HG03575 (cell line): ENCODE data around the gene STYXL1.
"Not testable (repeated sequence)": the region's sequence is repeated elsewhere in the genome, so short reads cannot be mapped to it uniquely, and the experiment has no call there.

ENCODE experiments used
- ATAC-seq: cut with Tn5 transposase; IDR thresholded peaks from one replicate; pipeline ENCODE4 v1.9.1; 2021; ENCODE audit not compliant: unreplicated experiment, insufficient number of reproducible peaks, low FRiP score; ENCODE audit errors: extremely low read depth

Gene STYXL1, protein sequence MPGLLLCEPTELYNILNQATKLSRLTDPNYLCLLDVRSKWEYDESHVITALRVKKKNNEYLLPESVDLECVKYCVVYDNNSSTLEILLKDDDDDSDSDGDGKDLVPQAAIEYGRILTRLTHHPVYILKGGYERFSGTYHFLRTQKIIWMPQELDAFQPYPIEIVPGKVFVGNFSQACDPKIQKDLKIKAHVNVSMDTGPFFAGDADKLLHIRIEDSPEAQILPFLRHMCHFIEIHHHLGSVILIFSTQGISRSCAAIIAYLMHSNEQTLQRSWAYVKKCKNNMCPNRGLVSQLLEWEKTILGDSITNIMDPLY

DNA sequence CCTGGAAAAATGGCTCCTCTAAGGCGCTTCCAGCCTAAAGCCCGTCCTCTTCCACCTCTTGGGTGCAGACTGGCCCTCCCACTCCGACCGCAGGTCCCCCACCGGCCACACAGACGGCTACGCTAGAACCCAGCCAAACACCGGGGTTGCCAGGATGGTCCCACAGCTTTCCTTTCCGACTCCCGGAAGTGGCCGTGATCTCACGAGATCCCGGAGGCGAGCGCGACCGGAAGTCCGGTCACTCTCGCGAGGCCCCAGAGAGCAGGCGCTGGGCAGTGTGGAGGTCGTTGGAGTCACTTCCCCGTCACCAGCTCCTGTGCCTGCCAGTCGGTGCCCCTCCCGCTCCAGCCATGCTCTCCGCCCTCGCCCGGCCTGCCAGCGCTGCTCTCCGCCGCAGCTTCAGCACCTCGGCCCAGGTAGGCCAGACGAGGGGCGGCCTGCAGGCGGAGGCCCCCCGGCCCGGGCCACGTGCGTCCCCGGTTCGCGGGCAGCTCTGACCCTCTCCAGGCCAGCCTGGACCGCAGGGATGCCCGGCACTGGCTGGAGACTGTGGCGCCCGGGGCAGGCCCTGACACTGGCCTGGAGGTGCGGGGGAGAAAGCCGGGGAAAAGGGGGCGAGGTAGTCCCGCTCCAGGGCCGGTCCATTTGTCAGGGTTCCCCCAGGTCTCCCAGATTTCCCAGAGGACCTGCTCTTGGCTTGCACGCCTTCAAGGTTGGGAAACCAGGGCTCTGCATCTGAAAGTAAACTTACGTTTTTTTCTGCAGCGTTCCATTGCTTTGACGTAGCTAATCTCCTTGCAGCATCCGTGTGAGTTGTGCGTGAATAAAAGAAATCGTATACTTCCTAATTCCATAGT, at the start of gene STYXL1, which contains the start of gene MDH2:
TSS of gene STYXL1 (minus strand) at position 190 of the 857 bp plus-strand sequence. CDS start 17,477 bp downstream, outside the sequence.
TSS of gene MDH2 (plus strand) at position 296 of the 857 bp plus-strand sequence. CDS start at position 351, 55 bp downstream.
- peak; percentile 70 for ATAC-seq

DNA sequence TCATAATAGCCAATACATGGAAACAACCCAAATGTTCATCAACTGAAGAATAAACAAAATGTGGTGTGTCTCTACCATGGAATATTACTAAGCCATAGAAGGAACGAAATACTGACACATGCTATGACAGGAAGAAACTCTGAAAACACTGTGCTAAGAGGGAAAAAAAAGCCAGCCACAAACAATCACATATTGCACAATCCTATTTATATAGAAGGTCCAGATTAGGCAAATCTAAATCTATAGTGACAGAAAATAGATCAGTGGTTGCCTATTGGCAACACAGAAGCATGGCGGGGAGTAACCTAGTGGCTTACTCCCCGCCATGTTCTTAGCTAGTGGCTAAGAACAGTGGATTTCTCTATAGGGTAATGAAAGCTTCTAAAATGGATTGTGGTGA, 48.1 kb upstream of the STYXL1 start:
- ATAC-seq, result no peak

DNA sequence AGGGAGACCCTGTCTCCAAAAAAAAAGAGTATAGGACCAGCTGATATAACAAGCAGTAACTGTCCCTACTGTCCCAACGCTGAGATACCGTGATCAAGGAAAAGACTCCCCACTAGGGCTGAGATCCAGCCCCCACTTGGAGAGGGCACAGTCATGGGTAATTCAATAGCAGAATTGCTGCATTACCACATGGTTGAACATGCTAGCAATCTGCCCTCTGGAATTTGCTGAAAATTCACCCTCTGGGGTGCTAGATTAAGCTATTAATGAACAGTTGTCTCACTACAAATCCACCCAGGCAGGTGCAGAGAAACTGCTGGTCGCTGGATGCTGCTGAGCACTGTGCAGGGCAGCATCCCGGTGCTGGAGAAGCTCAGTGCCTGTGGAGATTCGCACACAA, 46.5 kb upstream of the STYXL1 start:
- not testable (repeated sequence) for ATAC-seq

DNA sequence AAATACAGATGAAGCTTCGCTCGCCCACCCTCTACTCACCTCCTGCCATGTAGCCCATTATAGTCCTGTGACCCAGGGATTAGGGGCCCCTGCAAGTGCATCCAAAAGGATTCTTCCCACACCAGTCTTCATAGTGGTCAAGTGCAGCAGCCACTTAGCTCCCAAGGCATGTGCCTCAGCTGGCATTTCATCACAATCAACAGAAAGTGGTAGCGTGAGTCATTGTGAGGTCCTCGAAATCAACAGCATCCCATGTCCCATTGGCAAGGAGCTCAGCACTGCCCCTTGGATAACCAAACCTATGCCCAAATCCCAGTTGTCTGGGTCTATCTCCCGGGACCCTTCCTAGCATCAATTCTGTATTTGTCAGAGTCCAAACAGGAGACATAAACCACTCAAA, 45.7 kb upstream of the STYXL1 start:
- ATAC-seq, result not testable (repeated sequence)

DNA sequence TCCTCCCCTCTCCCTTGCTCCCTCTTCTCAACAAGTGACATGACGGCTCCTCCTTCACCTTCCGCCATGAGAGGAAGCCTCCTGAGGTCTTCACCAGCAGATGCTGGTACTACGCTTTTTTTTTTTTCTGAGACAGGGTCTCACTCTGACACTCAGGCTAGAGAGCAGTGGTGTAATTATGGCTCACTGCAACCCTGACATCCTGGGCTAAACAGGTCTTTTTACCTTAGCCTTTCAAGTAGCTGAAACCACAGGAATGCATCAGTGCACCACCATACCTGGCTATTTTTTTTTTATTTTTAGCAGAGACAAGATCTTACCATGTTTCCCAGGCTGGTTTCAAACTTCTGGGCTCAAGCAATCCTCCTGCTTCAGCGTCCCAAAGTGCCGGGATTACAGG, 43.7 kb upstream of the STYXL1 start:
- ATAC-seq, result no peak

DNA sequence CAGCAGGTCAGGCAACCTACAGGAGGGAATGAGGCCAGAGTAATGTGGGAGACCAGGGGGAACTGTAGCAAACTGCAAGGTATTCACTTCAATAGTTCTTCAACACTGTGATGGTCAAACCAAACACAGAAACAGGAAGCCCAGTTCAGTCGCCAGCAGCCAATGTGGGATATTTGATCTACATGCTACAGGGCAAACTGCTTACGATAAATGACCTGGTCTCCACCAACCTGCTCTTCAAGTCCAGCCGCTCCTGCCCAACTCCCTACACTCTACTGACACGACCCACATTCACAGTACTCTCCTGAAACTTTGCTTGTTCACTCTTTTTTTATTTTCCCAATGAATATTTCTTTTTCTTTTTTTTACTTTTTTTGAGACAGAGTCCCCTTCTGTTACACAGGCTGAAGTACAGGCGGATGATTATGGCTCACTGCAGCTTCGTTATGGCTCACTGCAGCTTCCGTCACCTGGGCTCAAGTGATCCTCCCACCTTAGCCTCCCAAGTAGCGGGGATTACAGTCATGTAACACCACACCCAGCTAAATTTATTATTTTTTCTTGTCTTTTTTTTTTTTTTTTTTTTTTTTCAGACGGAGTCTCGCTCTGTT, 42.2 kb upstream of the STYXL1 start:
- ATAC-seq, result no peak

DNA sequence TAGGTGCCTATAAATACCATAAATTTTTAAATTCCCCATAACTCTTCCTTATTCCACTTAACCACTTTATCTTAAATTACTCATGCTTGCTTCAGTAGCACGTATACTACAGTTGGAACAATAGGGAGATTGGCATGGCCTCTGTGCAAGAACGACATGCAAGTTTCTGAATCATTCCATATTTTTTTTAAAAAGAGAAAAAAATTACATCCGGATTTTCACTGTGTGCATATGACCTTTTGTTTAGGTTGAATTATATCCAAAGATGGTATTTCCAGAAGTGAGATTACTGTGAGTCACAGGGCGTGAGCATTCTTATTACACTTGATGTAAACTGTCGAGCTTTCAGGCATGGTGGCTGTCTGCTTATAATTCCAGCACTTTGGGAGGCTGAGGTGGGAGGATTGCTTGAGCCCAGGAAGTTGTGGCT, 39.6 kb upstream of the STYXL1 start:
- not testable (repeated sequence) for ATAC-seq

DNA sequence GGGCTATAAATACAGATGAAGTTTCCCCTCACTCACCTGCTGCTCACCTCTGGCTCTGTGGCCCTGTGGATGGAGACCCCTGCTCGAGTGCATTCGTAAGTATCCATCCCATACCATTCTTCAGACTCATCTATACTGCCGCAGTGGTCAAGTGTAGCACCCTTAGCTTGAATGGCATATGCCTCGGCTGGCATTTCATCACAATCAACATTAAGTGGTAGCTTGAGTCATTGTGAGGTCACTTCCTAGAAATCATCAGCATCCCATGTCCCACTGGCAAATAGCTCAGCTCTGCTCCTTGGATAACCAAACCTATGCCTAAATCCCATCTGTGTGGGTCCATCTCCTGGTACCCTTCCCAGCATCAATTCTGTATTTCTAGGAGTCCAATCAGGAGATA, 38.3 kb upstream of the STYXL1 start:
- no peak for ATAC-seq

DNA sequence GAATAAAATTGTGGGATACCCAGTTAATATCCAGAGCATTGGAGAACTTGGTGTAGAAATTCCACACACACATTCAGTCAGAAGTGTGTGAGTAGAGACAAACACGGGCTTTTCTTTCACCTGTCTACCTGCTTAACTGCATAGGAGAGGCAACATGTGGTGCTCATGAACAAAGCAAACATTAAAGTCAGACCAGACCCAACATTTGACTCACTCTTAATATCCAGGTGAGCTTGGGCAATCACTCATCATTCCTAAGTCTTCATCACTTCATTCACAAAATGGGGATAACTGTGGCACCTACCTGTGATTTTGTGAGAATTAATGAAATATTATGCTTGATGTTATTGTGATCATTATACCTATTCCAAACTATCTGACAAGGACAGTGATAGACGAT, 36.3 kb upstream of the STYXL1 start:
- ATAC-seq, result not testable (repeated sequence)

DNA sequence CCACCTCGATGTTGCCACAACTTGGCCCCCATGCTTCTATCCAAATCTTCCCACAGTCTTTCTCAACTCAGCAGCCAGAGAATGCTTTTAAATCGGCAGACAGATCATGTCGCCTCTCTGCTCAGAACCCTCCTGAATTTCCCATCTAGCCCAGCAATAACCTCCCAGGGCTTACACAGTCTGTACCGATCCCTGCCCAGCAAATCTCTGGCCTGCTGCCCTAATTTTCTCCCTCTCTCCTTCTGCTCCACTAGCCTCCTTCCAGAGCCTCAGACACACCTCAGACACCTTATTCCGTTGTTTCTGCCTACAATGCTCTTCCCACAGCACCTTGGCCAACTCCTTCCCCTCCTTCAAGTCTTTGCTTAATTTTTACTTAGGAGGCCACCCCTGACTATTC, 32.4 kb upstream of the STYXL1 start:
- ATAC-seq, result no peak

DNA sequence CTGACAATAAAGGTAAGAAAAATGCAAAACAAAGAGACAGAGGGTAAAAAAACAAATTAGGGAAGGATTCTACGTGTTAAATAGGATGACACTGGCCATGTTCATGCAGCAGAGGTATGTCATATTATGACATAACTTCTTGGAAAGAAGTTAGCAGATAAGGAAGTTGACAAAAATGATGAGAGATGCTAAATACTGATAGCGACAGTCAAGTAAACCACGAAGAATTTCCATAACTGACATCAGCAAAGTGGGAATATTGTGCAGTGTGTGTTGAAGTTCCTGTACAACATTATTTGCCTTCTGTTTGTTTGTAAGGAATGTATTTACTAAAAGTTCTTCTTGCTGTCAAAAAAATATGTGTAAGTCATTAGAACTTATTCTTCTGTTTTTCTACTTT, 29.6 kb upstream of the STYXL1 start:
- no peak for ATAC-seq

DNA sequence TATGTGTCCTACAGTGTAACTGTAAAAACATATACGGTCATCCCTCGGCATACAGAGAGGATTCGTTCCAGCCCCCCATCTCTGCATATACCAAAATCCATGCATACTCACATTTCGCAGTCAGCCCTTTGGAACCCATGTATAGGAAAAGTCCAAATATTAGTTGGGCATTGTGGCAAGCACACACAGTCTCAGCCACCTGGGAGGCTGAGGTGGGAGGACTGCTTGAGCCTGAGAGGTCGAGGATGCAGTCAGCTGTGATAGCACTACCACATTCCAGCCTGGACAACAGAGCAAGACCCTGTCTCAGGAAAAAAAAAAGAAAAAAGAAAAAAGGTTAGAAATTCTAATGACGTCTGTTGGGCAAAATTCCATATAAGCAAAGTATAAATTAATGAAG, 29.2 kb upstream of the STYXL1 start:
- no peak for ATAC-seq

DNA sequence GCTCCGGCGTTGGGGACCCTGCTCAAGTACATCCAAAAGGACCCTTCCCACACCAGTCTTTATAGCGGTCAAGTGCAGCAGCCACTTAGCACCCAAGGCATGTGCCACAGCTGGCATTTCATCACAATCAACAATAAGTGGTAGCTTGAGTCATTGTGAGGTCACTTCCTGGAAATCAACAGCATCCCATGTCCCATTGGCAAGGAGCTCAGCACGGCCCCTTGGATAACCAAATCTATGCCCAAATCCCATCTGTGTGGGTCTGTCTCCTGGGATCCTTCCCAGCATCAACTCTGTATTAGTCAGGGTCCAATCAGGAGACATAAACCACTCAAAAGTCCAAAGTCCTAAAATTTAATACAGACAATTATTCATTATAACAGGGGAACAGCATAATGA, 27.2 kb upstream of the STYXL1 start:
- ATAC-seq, result no peak

DNA sequence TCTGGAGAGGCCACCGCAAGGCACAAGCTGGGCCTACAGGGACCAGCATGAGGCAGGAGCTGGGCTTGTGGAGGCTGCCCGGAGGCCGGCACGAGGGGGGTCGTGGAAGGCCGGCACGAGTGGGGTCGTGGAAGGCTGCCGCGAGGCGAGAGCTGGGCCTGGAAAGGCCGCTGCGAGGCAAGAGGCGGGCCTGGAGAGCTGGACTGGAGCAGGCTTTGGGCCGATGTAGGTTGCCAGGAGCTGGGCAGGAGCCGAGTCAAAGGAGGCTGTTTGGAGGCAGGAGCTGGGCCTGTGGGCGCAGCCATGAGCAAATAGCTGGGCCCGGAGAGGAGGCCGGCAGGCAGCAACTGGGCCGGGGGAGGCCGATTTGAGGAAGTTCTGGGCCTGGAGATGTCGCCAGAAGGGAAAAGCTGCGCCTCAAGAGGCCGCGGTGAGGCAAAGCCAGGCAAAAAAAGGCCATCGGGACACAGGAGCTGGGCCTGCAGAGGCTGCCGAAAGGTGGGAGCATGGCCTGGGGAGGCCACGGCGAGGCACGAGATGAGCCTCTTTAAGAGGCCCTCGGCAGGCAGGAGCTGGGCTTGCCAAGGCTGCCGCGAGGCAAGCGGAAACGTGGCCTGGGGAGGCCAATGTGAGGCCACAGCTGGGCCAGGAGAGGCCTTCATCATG, 26.6 kb upstream of the STYXL1 start:
- no peak for ATAC-seq

DNA sequence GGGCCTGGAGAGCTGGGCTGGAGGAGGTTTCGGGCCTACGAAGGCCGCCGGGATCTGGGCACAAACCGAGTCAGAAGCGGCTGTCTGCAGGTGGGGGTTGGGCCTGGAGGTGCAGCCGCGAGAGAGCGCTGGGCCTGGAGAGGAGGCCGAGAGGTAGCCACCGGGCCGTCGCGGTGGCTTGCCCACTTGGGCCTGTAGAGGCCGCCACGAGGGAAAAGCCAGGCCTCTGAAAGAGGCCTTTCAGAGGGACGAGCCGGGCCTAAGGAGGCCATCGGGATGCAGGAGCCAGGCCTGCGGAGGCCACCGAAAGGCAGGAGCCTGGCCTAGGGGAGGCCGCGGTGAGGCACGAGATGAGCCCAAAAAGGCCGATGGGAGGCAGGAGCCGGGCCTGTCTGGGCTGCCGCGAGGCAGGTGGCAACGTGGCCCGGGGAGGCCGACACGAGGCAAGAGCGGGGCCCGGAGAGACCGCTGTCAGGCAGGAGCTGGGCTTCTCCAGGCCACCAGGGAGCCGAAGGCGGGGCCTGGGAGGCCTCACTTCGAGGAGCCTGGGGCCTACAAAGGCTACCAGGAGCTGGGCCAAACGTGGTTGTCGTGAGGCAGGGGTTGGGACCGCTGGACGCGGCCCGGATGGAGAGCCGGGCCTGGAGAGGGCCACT, 25.7 kb upstream of the STYXL1 start:
- no peak for ATAC-seq

DNA sequence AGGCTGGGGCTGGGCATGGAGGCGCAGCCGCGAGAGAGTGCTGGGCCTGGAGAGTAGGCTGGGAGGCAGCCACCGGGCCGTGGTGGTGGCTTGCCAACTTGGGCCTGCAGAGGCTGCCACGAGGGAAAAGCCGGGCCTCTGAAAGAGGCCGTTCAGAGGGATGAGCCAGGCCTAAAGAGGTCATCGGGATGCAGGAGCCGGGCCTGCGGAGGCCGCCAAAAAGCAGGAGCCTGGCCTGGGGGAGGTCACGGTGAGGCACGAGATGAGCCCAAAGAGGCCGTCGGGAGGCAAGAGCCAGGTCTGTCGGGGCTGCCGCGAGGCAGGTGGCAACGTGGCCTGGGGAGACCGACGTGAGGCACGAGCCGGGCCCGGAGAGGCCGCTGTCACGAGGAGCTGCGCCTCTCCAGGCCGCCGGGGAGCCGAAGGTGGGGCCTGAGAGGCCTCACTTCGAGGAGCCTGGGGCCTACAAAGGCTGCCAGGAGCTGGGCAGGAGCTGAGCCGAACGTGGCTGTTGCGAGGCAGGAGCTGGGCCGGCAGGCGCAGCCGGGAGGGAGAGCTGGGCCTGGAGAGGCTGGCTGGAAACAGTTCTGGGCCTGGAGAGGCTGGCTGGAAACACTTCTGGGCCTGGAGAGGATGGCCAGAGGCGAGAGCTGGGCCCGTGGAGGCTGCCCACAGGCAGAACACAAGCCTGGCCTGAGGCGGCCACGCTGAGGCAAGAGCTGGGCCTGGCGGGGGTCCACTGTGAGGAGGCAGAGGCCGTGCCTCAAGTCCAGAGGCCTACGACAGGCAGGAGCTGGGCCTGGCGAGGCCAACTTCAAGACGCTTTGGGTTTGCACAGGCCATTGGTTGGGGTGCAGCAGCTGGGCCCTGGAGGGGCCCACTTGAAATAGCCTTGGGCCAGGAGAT, 24.7 kb upstream of the STYXL1 start:
- no peak for ATAC-seq

DNA sequence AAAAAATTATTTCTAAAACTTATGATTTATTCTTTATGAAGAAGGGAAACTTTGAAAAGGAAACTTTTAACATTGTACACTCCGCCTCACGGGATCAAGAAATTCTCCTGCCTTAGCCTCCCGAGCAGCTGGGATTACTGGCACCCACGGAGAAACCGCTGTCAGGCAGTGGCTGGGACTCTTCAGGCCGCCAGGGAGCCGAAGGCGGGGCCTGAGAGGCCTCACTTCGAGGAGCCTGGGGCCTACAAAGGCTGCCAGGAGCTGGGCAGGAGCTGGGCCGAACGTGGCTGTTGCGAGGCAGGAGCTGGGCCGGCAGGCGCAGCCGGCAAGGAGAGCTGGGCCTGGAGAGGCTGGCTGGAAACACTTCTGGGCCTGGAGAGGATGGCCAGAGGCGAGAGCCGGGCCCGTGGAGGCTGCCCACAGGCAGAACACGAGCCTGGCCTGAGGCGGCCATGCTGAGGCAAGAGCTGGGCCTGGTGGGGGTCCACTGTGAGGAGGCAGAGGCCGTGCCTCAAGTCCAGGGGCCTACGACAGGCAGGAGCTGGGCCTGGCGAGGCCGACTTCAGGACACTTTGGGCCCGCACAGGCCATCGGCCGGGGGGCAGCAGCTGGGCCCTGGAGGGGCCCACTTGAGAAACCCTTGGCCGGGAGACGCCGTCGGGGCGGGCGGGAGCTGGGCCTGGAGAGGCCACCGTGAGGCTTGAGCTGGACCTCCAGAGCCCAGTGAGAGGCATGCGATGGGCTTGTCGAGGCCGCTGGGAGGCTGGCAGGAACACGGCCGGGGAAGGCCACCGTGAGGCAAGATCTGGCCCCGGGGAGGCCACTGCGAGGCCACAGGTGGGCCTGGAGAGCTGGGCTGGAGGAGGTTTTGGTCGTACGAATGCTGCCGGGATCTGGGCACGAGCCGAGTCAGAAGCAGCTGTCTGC, 23.8 kb upstream of the STYXL1 start:
- ATAC-seq, result no peak
